HepG2 (cell line): ENCODE results near the gene TMEM250. TPM values are rescaled to one million over a fixed set of nuclear protein-coding genes. Genes with fewer than 3 reads are reported as not detected.

Source experiments
- FOXO1 ChIP-seq: sonication (generic); formaldehyde crosslinking; IDR thresholded peaks from 2 replicates; pipeline ENCODE4 v1.4.0; 2020; ENCODE audit warnings: missing genetic modification reagents
- HOXA9 ChIP-seq: sonication (generic); formaldehyde crosslinking; IDR thresholded peaks from 2 replicates; pipeline ENCODE4 v1.8.1; 2022; ENCODE audit warnings: missing genetic modification reagents, mild to moderate bottlenecking, moderate library complexity, borderline replicate concordance
- JUNB ChIP-seq: sonication (generic); formaldehyde crosslinking; IDR thresholded peaks from 2 replicates; pipeline ENCODE4 v1.8.0; 2022; ENCODE audit warnings: missing genetic modification reagents, mild to moderate bottlenecking, borderline replicate concordance
- POGZ ChIP-seq: sonication (generic); formaldehyde crosslinking; IDR thresholded peaks from 2 replicates; pipeline ENCODE4 v1.4.0; 2020; ENCODE audit warnings: mild to moderate bottlenecking, missing genetic modification reagents
- PPARG ChIP-seq: conservative IDR thresholded peaks from 2 replicates; pipeline ENCODE4 v1.6.1; 2016; ENCODE audit warnings: missing biosample characterization, missing genetic modification reagents
- RARG ChIP-seq: sonication (generic); formaldehyde crosslinking; IDR thresholded peaks from 2 replicates; pipeline ENCODE4 v1.4.0; 2020; ENCODE audit warnings: low read depth, mild to moderate bottlenecking, missing genetic modification reagents
- RELA ChIP-seq: sonication (generic); formaldehyde crosslinking; IDR thresholded peaks from 2 replicates; pipeline ENCODE4 v1.4.0; 2020; ENCODE audit warnings: missing genetic modification reagents
- SIX1 ChIP-seq: sonication (generic); formaldehyde crosslinking; IDR thresholded peaks from 2 replicates; pipeline ENCODE4 v1.4.0; 2020; ENCODE audit warnings: missing genetic modification reagents, borderline replicate concordance
- SKI ChIP-seq: fragments of 450-650 bp; IDR thresholded peaks from one replicate; pipeline ENCODE4 v1.6.1; 2018; ENCODE audit warnings: mild to moderate bottlenecking; ENCODE audit not compliant: partially characterized antibody
- SMAD9 ChIP-seq: sonication (generic); formaldehyde crosslinking; IDR thresholded peaks from 2 replicates; pipeline ENCODE4 v1.5.1; 2020; ENCODE audit warnings: mild to moderate bottlenecking, missing genetic modification reagents
- TBX3 ChIP-seq: fragments of 450-650 bp; IDR thresholded peaks from 2 replicates; pipeline ENCODE4 v1.6.1; 2017; ENCODE audit warnings: antibody characterized with exemption, mild to moderate bottlenecking, inconsistent platforms, borderline replicate concordance
- ZNF205 ChIP-seq: IDR thresholded peaks from 2 replicates; pipeline ENCODE4 v1.6.1; 2018; ENCODE audit warnings: missing biosample characterization, missing genetic modification reagents
- ZNF530 ChIP-seq: sonication (generic); formaldehyde crosslinking; IDR thresholded peaks from 2 replicates; pipeline ENCODE4 v1.5.0; 2020; ENCODE audit warnings: low read depth, mild to moderate bottlenecking, missing genetic modification reagents
- ZNF562 ChIP-seq: sonication (generic); formaldehyde crosslinking; IDR thresholded peaks from 2 replicates; pipeline ENCODE4 v1.8.0; 2022; ENCODE audit warnings: missing genetic modification reagents, borderline replicate concordance
- ZSCAN20 ChIP-seq: sonication (generic); formaldehyde crosslinking; IDR thresholded peaks from 2 replicates; pipeline ENCODE4 v1.4.0; 2020; ENCODE audit warnings: missing genetic modification reagents, mild to moderate bottlenecking, borderline replicate concordance
- polyA plus RNA-seq, 8 experiments: library from polyadenylated mRNA; depleted of rRNA in 3 of 8; stranded (reverse) in 7 of 8; unstranded in 1 of 8; fragments of >200 nt; fragmentation: Illumina TruSeq in 4 of 8; extraction: Trizol in 4 of 8; gene quantifications; 2 replicates each; pipeline versions ENCODE4 v1.2.1 to v1.2.3, GENCODE V29; 2011 to 2016; ENCODE audit warnings: low read depth in 4 of 8, missing spikeins in 1 of 8, mixed read lengths in 1 of 8; ENCODE audit not compliant: insufficient read depth in 1 of 8
- total RNA-seq, 5 experiments: library from RNA; depleted of rRNA; stranded (reverse); fragments of >200 nt; fragmentation: Illumina TruSeq; extraction: Trizol; gene quantifications; 2 replicates each; pipeline ENCODE4 v1.2.3, GENCODE V29; 2016; ENCODE audit warnings: low read depth in 1 of 5
- TF ChIP-seq, protein P1 (sequence below): sonication (generic); formaldehyde crosslinking; IDR thresholded peaks from 2 replicates; pipeline ENCODE4 v1.8.0; 2022; ENCODE audit warnings: mild to moderate bottlenecking, missing genetic modification reagents
- TF ChIP-seq, protein P2 (sequence below): sonication (generic); formaldehyde crosslinking; conservative IDR thresholded peaks from 2 replicates; pipeline ENCODE4 v1.8.0; 2022; ENCODE audit warnings: mild to moderate bottlenecking, moderate library complexity, missing genetic modification reagents
- TF ChIP-seq, protein P3 (sequence below): sonication (generic); formaldehyde crosslinking; IDR thresholded peaks from 2 replicates; pipeline ENCODE4 v1.4.0; 2020; ENCODE audit warnings: missing genetic modification reagents
- TF ChIP-seq, protein P4 (sequence below): sonication (generic); formaldehyde crosslinking; IDR thresholded peaks from 2 replicates; pipeline ENCODE4 v1.9.0; 2021; ENCODE audit warnings: missing genetic modification reagents, mild to moderate bottlenecking, borderline replicate concordance
- TF ChIP-seq, protein P5 (sequence below): IDR thresholded peaks from 2 replicates; pipeline ENCODE4 v1.6.1; 2018; ENCODE audit warnings: missing genetic modification reagents, mild to moderate bottlenecking, missing compliant biosample characterization
- TF ChIP-seq, protein P6 (sequence below): sonication (generic); formaldehyde crosslinking; IDR thresholded peaks from 2 replicates; pipeline ENCODE4 v1.5.0; 2020; ENCODE audit warnings: mild to moderate bottlenecking, missing genetic modification reagents

Gene TMEM250
- total and polyA plus RNA-seq, 2 of the 13 experiments (the other 11 are each of a cell fraction or from before 2014, with no cell fraction given) = 5.5 to 13.9 TPM

DNA sequence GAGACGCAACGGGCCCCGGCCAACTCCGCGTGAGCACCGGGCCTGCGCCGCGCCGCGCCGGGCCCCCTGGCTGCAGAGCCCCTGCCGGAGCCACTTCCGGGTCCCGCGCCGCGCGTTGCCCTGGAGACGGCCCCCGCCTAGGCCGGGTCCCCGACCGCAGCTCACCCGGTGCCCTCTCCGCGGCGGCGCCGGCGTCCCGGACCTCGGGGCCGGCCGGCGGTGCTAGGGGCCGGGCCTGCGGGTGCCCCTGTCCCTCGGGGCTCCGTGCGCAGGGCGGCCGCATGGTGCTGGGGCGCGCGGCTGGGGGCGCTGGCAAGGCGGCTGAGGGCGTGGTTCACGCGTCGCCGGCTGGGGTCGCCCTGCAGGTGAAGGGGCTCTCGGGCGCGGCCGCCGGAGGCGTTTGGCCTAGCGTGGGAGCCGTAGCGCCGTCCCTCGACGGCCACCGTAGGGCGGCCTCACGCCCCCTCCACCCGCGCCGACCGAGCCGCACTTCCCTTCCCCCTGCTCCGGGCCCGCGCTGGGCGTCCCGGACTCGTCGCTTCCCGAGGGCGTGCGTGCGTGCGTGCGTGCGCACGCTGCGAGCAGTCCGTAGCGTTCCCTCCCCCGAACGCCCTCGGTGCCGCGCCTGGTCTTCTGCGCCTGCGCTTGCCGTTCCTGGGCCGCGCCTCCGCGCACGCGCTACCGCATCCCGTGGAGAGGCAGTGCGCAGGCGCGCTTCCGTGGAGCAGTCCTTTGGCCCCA lies at the start of gene TMEM250 (continued):
- no peak for TF ChIP-seq SIX1
- peak; percentile 73 for TF ChIP-seq POGZ (CRISPR knock-in tag)
- peak; percentile 55 for TF ChIP-seq FOXO1 (CRISPR knock-in tag)
- TF ChIP-seq PPARG (CRISPR knock-in tag) = peak; percentile 17; the same call in 1 of the 2 replicates
- TF ChIP-seq, protein P1, sequence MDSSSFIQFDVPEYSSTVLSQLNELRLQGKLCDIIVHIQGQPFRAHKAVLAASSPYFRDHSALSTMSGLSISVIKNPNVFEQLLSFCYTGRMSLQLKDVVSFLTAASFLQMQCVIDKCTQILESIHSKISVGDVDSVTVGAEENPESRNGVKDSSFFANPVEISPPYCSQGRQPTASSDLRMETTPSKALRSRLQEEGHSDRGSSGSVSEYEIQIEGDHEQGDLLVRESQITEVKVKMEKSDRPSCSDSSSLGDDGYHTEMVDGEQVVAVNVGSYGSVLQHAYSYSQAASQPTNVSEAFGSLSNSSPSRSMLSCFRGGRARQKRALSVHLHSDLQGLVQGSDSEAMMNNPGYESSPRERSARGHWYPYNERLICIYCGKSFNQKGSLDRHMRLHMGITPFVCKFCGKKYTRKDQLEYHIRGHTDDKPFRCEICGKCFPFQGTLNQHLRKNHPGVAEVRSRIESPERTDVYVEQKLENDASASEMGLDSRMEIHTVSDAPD = no peak
- TF ChIP-seq, protein P2, sequence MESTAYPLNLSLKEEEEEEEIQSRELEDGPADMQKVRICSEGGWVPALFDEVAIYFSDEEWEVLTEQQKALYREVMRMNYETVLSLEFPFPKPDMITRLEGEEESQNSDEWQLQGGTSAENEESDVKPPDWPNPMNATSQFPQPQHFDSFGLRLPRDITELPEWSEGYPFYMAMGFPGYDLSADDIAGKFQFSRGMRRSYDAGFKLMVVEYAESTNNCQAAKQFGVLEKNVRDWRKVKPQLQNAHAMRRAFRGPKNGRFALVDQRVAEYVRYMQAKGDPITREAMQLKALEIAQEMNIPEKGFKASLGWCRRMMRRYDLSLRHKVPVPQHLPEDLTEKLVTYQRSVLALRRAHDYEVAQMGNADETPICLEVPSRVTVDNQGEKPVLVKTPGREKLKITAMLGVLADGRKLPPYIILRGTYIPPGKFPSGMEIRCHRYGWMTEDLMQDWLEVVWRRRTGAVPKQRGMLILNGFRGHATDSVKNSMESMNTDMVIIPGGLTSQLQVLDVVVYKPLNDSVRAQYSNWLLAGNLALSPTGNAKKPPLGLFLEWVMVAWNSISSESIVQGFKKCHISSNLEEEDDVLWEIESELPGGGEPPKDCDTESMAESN = peak; percentile 95
- no peak for TF ChIP-seq JUNB (CRISPR knock-in tag)
- no peak for TF ChIP-seq ZNF530
- 0 out of 2 replicates have a peak, but pooled peaks have one; percentile 15 for TF ChIP-seq RARG (CRISPR knock-in tag)
- TF ChIP-seq, protein P3, sequence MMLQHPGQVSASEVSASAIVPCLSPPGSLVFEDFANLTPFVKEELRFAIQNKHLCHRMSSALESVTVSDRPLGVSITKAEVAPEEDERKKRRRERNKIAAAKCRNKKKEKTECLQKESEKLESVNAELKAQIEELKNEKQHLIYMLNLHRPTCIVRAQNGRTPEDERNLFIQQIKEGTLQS (CRISPR knock-in tag) = no peak
- TF ChIP-seq, protein P4, sequence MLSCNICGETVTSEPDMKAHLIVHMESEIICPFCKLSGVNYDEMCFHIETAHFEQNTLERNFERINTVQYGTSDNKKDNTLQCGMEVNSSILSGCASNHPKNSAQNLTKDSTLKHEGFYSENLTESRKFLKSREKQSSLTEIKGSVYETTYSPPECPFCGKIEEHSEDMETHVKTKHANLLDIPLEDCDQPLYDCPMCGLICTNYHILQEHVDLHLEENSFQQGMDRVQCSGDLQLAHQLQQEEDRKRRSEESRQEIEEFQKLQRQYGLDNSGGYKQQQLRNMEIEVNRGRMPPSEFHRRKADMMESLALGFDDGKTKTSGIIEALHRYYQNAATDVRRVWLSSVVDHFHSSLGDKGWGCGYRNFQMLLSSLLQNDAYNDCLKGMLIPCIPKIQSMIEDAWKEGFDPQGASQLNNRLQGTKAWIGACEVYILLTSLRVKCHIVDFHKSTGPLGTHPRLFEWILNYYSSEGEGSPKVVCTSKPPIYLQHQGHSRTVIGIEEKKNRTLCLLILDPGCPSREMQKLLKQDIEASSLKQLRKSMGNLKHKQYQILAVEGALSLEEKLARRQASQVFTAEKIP (CRISPR knock-in tag) = no peak
- TF ChIP-seq, protein P5, sequence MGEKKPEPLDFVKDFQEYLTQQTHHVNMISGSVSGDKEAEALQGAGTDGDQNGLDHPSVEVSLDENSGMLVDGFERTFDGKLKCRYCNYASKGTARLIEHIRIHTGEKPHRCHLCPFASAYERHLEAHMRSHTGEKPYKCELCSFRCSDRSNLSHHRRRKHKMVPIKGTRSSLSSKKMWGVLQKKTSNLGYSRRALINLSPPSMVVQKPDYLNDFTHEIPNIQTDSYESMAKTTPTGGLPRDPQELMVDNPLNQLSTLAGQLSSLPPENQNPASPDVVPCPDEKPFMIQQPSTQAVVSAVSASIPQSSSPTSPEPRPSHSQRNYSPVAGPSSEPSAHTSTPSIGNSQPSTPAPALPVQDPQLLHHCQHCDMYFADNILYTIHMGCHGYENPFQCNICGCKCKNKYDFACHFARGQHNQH (CRISPR knock-in tag) = no peak
- TF ChIP-seq, protein P6, sequence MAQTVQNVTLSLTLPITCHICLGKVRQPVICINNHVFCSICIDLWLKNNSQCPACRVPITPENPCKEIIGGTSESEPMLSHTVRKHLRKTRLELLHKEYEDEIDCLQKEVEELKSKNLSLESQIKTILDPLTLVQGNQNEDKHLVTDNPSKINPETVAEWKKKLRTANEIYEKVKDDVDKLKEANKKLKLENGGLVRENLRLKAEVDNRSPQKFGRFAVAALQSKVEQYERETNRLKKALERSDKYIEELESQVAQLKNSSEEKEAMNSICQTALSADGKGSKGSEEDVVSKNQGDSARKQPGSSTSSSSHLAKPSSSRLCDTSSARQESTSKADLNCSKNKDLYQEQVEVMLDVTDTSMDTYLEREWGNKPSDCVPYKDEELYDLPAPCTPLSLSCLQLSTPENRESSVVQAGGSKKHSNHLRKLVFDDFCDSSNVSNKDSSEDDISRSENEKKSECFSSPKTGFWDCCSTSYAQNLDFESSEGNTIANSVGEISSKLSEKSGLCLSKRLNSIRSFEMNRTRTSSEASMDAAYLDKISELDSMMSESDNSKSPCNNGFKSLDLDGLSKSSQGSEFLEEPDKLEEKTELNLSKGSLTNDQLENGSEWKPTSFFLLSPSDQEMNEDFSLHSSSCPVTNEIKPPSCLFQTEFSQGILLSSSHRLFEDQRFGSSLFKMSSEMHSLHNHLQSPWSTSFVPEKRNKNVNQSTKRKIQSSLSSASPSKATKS = no peak
- TF ChIP-seq ZSCAN20 (CRISPR knock-in tag) = no peak
- no peak for TF ChIP-seq ZNF205
- no peak; the same call in 1 of the 2 replicates for TF ChIP-seq TBX3
- TF ChIP-seq HOXA9 = no peak
- TF ChIP-seq SKI = peak; percentile 47
- 0 out of 2 replicates have a peak, but pooled peaks have one; percentile 68 for TF ChIP-seq RELA (CRISPR knock-in tag)
- TF ChIP-seq ZNF562 = no peak
- TF ChIP-seq SMAD9 (CRISPR knock-in tag) = no peak
